MM.1S (cell line): ENCODE measurements around the gene ARHGEF12.

Source experiments
- EZH2 ChIP-seq: fragments of 300-600 bp; sonication (generic); optimal IDR thresholded peaks from 2 replicates; pipeline ENCODE3; 2017; ENCODE audit warnings: low read depth, mild to moderate bottlenecking, antibody characterized with exemption, low read length, mixed read lengths
- TF ChIP-seq, protein P1 (sequence below): fragments of 300-600 bp; sonication (generic); IDR thresholded peaks from 2 replicates; pipeline ENCODE4 v1.5.1; 2016; ENCODE audit warnings: antibody characterized with exemption, low read length, mixed read lengths

DNA sequence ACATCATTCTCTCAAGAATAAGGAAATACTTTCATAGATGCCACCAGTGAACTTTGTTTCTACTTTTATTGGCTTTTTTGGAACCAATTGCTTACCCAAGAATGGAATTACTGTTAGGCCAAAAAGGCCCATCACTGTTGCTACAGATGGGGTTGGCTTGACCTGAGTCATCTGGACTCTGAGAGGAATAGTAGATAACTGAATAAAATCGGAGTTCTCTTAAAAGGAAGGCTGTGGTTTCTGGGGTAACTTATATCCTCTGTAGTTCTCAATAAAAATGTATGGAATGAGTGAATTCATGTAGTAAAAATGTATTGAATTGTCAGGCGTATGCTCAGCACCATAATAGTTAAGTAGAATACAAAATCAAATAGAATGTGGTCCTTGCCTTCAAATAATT, 56.6 kb downstream of the ARHGEF12 start:
- TF ChIP-seq, protein P1, sequence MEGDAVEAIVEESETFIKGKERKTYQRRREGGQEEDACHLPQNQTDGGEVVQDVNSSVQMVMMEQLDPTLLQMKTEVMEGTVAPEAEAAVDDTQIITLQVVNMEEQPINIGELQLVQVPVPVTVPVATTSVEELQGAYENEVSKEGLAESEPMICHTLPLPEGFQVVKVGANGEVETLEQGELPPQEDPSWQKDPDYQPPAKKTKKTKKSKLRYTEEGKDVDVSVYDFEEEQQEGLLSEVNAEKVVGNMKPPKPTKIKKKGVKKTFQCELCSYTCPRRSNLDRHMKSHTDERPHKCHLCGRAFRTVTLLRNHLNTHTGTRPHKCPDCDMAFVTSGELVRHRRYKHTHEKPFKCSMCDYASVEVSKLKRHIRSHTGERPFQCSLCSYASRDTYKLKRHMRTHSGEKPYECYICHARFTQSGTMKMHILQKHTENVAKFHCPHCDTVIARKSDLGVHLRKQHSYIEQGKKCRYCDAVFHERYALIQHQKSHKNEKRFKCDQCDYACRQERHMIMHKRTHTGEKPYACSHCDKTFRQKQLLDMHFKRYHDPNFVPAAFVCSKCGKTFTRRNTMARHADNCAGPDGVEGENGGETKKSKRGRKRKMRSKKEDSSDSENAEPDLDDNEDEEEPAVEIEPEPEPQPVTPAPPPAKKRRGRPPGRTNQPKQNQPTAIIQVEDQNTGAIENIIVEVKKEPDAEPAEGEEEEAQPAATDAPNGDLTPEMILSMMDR: no peak
- no peak for TF ChIP-seq EZH2
